SW480 (cell line): ENCODE measurements around the gene GRID1.

Source experiments
- DNase-seq: peaks from one replicate; pipeline ENCODE4 v3.0.0-alpha.2; 2016; ENCODE audit warnings: low spot score

The GRID1 gene

GRCh38 chr10:86337121-86337601 lies 29.4 kb downstream of the GRID1 start:
- DNase-seq = no peak

- DNase-seq = no peak
Measured at GRCh38 chr10:86336341-86336740, 30.3 kb downstream of the GRID1 start.

DNA sequence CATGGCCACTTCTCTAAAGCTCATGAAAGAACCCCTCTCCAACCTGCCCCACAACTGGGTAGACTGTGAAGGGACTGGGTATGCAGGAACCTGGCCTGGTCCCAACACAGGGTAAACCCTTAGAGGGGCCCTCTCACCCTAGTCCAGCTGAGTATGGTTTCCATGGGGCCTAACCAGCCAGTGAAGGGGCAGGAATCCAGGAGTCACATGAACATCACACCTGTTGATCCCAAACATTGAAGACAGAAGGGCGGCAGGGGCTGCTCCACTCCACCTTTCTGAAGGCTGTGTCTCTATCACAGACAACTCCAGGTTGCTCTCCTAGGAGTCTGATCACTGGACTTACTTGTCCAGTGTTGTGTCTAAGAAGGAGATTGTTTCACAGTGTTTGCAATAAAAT lies 30.8 kb downstream of the GRID1 start:
- no peak for DNase-seq

DNA sequence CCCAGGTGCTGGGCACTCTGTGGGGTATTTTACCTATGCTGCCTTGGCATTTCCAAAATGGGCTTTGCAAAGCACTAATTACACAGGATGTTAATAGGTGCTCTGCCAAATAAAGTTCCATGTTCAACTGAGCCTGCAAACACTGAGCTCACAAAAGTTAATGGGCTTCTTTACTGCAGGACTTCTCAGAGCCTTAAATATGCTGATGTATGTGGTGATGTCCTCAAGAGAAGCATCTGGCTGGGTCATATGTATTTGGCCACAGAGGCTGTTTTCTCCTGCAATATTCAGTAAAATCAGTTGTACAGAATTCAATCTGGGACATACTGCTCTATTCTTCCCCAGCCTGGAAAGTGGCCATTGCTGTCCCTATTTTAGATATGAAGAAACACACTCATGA lies 31.3 kb downstream of the GRID1 start:
- DNase-seq = no peak

DNA sequence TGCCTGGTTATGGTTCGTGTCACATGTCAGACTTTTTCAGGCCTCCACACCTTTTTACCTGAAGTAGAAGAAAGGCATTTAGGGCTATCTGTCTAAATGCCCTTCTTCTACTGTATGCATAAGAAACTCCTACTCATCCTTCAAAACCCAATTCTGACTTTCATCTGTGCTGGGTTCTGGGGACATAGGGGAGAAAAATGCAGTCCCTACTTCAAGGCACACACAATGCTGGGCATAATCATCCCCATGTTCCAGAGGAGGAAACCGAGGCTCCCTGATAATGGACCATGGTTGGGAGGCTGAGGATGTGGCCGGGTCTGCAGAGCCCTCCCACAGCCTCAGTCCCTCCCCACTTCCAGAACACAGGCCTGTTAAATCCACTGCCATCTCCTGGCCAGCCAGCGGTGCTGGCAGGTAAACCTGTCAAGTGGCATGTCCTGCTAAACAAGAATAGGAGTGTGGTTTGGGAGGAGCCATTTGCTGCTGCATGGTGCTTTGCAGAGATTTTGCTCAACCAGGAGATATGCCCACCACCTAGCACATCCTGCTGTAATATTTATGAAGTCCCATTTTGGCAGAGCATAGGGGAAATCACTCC lies 32.0 kb downstream of the GRID1 start:
- DNase-seq = peak; percentile 15

DNA sequence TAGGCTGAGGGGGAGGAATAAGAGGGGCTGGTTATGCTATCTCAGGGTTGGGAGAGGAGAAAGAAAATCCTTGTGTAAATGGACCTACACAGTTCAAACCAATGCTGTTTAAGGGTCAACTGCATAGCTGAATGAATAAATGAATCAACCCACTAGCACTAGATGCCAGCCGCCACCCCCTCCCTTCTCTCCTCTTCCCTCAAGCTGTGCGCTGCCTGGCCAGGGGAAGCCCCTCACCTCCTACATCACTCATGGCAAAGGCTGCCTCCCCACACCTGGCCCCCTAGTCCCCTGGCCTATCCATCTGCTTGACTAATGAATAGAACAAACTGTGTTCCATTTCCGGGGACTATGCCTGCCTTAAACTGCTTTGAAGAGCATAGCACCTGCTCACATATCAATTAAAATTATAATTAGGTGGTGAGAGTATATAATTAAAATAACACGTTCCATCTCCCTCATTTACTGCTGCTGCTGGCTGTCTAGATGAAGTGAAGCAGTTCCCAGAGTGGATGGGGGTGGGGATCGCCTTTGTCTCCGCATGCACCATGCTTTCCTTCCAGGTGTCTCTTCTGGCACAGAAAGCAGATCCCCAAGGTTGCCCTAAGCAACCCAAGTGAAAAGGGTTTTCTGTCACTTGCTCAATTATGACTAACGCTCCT lies 32.6 kb downstream of the GRID1 start:
- DNase-seq = no peak

GRCh38 chr10:86331861-86332260 lies 34.7 kb downstream of the GRID1 start:
- DNase-seq = no peak

DNA sequence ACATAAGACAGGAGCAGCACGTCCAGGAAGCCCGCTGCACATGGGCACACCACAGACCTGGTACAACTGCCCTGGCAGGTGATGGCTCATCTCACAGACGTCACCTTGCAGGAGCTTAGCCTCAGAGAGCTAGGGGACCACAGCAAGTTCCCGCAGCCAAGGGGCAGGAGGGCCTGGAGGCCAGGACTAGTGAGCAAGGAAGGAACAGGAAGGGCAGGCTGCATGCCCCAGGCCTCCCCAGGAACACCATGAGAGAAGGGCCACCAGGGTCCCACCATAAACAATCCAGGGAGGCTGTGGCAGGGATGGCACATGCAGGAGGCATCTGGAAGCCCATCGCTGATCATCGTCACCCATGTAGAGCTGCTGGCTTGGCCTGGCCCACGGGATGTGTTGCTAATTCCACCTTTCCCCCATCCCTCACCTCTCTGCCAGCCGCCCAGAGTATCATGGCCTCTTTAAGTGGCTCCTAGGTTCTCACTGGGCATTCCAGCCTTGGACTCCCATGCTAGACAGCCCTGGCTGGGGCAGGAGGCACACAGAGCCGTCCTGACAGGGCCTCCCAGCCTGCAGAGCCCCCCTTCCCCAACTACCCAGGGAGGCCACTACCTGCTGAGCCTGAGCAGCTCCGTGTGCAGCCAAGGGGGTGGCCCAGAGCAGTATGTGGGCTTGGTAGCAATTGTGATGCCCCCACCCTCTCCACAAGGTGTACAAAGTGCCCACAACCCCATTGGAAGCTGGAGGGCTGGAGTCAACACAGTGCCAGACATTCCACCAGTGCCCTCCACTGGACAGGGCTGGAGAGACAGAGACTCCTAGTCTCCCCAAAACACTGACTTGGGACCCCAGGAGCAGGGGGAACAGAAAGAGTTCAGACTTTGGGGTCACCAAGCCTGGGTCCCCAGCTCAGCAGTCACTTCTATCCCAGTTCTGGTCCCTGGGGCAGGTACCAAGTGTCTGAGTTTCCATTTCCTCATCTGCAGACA lies 35.5 kb downstream of the GRID1 start:
- DNase-seq = no peak

DNA sequence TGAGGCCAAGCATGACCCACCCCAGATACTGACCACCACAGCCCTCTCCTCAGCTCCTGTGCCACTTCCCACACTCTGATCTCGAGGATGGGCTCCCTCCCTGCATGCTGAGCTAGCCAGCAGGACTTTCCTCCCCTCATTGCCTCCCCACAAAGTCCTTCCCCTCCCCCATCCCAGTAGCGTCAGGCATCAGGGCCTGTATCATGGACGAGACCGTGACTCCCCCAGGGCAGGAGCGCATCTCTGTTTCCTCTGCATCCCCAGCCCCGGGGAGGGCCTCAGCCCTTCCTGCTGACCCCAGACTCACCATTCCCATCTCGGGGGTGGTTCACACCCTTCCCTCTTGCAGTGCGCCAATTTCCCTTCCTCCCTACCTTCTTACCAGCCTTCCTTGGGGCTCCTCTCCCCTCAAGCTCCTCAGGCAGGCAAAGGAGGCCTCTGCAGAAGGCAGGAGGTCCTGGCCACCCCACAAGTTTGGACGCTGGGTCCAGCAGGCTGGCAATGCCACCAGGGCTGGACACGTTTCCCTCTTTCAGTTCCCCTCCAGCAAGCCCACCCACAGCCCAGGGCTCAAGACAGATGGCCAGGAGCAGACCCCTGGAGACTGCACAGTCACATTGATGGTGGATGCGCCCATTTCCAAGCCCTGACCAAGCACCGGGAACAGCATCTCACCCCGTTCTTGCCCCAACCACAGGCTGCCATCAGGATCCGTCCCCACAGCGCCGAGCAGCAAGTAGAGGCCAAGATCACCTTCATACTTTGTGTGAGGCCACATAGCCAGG lies 36.5 kb downstream of the GRID1 start:
- no peak for DNase-seq

DNA sequence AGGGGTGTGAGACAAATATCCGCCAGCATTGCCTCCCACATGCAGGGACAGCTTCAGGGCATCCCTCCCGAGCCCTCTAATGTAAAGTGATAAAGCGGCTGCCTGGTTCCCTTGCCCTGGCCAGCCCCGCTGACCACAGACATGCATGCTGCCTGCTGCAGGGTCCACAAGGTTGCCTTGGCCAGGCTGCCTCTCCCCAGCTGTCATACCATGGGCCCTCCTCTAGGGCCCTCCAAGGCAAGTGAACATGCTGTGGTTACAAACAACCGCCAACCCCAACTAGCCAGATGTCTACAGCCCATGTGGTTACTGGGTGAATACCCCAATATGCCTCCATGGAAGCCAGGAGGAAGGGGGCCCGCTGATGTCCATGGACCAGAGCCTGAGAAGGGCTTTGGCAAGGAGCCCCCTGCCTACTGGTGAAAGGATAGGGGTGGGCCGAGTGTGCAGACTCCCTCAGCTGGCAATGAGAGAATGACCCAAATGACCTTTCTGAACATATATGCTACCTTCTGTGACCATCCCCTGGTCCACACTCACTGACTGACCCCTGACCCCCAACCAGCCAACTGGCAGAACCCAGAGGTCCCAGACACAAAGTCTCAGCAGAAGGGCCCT lies 37.4 kb downstream of the GRID1 start:
- DNase-seq = no peak

GRCh38 chr10:86327954-86328725 lies 38.5 kb downstream of the GRID1 start:
- no peak for DNase-seq

GRCh38 chr10:86325158-86325557 lies 41.4 kb downstream of the GRID1 start:
- DNase-seq = no peak

- no peak for DNase-seq
Measured at GRCh38 chr10:86321568-86321967, 45.0 kb downstream of the GRID1 start.

- no peak for DNase-seq
Measured at GRCh38 chr10:86319676-86320075, 46.9 kb downstream of the GRID1 start.

DNA sequence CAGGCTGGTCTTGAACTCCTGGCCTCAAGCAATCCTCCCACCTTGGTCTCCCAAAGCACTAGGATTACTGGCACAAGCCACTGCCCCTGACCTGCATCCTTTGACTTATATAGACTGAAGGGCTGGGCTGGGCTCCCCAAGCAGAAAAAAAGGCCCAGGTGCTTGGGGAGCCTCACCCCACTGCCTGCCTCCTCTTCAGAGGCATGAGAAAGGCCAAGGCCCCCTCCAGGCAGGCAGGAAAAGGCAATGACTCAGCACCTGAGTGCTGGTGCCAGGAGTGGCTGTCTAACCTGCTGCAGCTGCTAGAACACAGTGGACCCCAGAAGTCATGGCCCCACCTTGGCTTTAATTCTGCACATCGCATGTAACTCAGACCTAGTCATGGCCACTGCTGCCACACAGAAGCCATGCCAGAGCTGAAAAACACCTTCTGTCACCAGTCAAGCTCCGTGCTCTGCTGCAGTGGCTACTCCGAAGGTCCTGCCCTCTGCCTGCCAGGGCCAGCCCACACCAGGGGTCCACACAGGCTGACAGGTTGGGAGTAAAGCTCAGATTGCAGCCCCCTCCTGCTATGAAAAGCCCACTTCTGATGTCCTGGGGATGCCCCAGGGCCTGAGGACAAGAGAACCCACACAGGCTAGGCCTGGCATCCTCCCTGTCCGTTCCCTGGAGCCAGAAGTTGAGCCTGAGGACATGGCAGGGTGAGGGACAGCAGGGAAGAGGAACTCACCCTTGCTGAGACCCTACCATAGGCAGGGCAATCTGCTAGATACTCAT lies 48.5 kb downstream of the GRID1 start:
- no peak for DNase-seq

DNA sequence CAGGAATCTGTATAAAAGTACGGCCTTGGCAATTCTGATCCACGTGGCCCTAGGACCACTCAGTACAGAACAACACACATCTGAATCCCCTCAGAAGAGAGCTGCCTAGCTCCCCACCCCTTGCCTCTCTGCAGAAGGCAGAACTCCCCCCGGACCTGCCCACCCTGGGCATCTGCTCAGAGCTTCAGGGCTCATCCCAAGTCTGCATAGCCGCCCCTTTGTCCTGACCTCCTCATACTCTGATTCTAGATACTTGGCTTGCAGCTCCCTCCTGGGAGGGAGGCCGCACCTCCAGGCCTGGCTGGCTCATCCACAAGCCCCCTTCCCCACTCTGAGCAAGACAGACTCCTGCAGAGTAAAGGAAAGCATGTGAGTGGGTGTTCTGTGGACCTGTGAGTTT lies 49.6 kb downstream of the GRID1 start:
- no peak for DNase-seq

DNA sequence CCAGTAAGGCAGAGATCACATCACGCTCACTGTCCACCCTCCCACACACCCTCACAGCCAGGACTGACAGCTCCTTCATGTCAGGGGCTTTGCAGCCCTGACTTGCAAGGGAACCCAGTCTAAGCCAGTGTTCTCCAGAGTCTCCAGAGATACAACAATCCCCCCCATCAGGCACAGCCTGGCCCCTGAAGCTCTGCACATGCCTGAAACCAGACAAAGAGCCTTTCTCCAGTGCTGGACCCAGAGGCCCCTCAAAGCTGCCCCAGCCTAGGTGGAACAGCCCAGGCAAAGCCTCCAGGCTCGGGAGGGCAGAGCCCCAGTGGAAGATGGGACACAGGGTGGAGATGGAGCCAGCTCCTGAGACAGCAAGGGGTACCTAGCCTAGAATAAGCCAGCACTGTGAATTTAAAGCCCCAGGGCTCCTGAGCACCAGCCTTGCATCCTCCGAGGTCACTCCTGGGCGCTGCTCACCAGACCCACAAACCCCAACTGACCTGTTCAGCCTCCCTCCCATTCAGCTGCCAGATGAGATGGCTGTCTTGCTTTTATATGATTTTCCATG lies 50.2 kb downstream of the GRID1 start:
- no peak for DNase-seq

DNA sequence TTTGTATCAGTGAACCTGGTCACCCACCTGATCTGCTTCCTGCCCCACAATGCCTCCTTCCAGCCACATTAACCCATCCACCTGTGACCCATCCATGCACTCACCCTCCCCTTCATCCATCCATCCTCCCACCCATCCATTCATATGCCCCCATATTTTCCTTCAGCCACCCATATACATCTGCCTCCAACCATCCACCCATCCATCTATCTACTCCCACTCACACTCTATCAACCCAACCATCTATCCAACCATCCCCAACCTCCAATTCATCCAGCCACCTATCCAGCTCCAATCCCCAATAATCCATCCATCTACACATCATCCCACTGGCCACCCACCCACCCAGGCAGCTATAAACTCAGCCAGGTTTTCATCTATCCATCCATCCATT lies 51.0 kb downstream of the GRID1 start:
- DNase-seq = no peak
